H1 (cell line): ENCODE measurements around the gene CUBN. TPM values are rescaled to one million over a fixed set of nuclear protein-coding genes. Genes with fewer than 3 reads are reported as not detected.
A peak's percentile ranks its signal among the peaks of the same experiment; 100 is the strongest.

Experiments used
- CTCF ChIA-PET: fragments of 300-600 bp; sonication (Branson Sonifier 250); formaldehyde crosslinking; loops from one replicate; lab custom pipeline; 2021; ENCODE audit not compliant: partially characterized antibody; lab: Charles Lee
- POLR2A ChIA-PET: fragments of 300-600 bp; sonication (Branson Sonifier 250); formaldehyde crosslinking; loops from one replicate; lab custom pipeline; 2021; ENCODE audit warnings: inconsistent platforms; ENCODE audit not compliant: partially characterized antibody; lab: Charles Lee
- DNase-seq, 2 experiments: peaks; one replicate each; pipeline versions ENCODE4 v3.0.0 to v3.0.0-alpha.2; 2010 to 2022; ENCODE audit warnings: low spot score in 2 of 2, low read depth in 1 of 2, mixed read lengths in 1 of 2
- FAIRE-seq: peaks from 2 replicates; lab custom pipeline; 2011; peaks lifted over from hg19 to GRCh38; lab: Jason Lieb, UNC
- H2AFZ ChIP-seq: 2 replicates; pipeline ENCODE4 v1.8.1; 2012; ENCODE audit warnings: low read length, inconsistent platforms
- H2AK5ac ChIP-seq: 2 replicates; pipeline ENCODE4 v1.6.1; 2013; ENCODE audit warnings: low read depth, low read length
- H2BK120ac ChIP-seq: replicated peaks from 2 replicates; pipeline ENCODE3; 2013; ENCODE audit warnings: low read depth, low read length, inconsistent platforms
- H2BK12ac ChIP-seq: 2 replicates; pipeline ENCODE4 v1.6.1; 2013; ENCODE audit warnings: low read depth, low read length
- H2BK15ac ChIP-seq: 2 replicates; pipeline ENCODE4 v1.6.1; 2013; ENCODE audit warnings: low read length
- H2BK20ac ChIP-seq: 2 replicates; pipeline ENCODE4 v1.6.1; 2013; ENCODE audit warnings: low read length
- H2BK5ac ChIP-seq: 2 replicates; pipeline ENCODE4 v1.6.1; 2013; ENCODE audit warnings: low read depth, low read length
- H3K14ac ChIP-seq: 2 replicates; pipeline ENCODE4 v1.6.1; 2013; ENCODE audit warnings: inconsistent platforms; ENCODE audit not compliant: insufficient read length
- H3K18ac ChIP-seq: 2 replicates; pipeline ENCODE4 v1.6.1; 2013; ENCODE audit warnings: low read length; ENCODE audit errors: extremely low read depth
- H3K23ac ChIP-seq: 2 replicates; pipeline ENCODE4 v1.6.1; 2013; ENCODE audit warnings: inconsistent platforms; ENCODE audit not compliant: insufficient read length
- H3K23me2 ChIP-seq: 2 replicates; pipeline ENCODE4 v1.6.1; 2013; ENCODE audit warnings: low read depth, low read length
- H3K27ac ChIP-seq: 2 replicates; pipeline ENCODE4 v1.6.1; 2011; ENCODE audit warnings: low read depth, low read length, inconsistent platforms
- H3K27me3 ChIP-seq, 4 experiments: replicated peaks in 1 of 4; 1 replicate in 1 of 4; 2 replicates in 3 of 4; pipeline versions ENCODE4 v1.6.1 to v1.8.1; 2011 to 2013; ENCODE audit warnings: low read length in 3 of 4, mild to moderate bottlenecking in 3 of 4, inconsistent platforms in 2 of 4, mixed read lengths in 2 of 4, moderate library complexity in 1 of 4; ENCODE audit not compliant: control insufficient read depth in 3 of 4, insufficient read depth in 3 of 4; ENCODE audit errors: extremely low read depth in 1 of 4
- H3K36me3 ChIP-seq, 4 experiments: 2 replicates each; pipeline versions ENCODE4 v1.6.1 to v1.8.1; 2011 to 2013; ENCODE audit warnings: mild to moderate bottlenecking in 4 of 4, low read length in 3 of 4, moderate library complexity in 2 of 4, control low read depth in 1 of 4, inconsistent platforms in 1 of 4; ENCODE audit not compliant: insufficient read depth in 4 of 4, control insufficient read depth in 2 of 4
- H3K4ac ChIP-seq: replicated peaks from 2 replicates; pipeline ENCODE3; 2013; ENCODE audit warnings: low read length, low read depth, mixed read lengths, inconsistent platforms; ENCODE audit not compliant: insufficient read length
- H3K4me1 ChIP-seq, 4 experiments: replicated peaks in 1 of 4; 1 replicate in 1 of 4; 2 replicates in 3 of 4; pipeline versions ENCODE4 v1.6.1 to v1.8.1; 2011 to 2013; ENCODE audit warnings: low read length in 3 of 4, inconsistent platforms in 2 of 4, mixed read lengths in 1 of 4; ENCODE audit not compliant: insufficient read depth in 4 of 4, control insufficient read depth in 3 of 4
- H3K4me2 ChIP-seq, 2 experiments: 2 replicates each; pipeline versions ENCODE4 v1.6.1 to v1.8.1; 2011 to 2013; ENCODE audit warnings: low read depth in 2 of 2, low read length in 2 of 2, control low read depth in 1 of 2, inconsistent platforms in 1 of 2, mild to moderate bottlenecking in 1 of 2; ENCODE audit not compliant: insufficient read depth in 1 of 2
- H3K4me3 ChIP-seq, 4 experiments: fragments of 200-600, 300-600 bp in 1 of 4; sonication (generic), shearing (Covaris generic), sonication (Bioruptor Twin) in 1 of 4; 2 replicates each; pipeline versions ENCODE4 v1.5.1 to v1.8.1; 2011 to 2016; ENCODE audit warnings: low read length in 4 of 4, low read depth in 3 of 4, control low read depth in 2 of 4, inconsistent platforms in 2 of 4, mild to moderate bottlenecking in 2 of 4, mixed read lengths in 1 of 4, moderate library complexity in 1 of 4; ENCODE audit not compliant: insufficient read depth in 2 of 4; ENCODE audit errors: extremely low read depth in 1 of 4
- H3K56ac ChIP-seq: replicated peaks from 2 replicates; pipeline ENCODE3; 2013; ENCODE audit warnings: low read depth, mild to moderate bottlenecking, mixed read lengths, low read length, inconsistent platforms; ENCODE audit not compliant: insufficient read length
- H3K79me1 ChIP-seq: 2 replicates; pipeline ENCODE4 v1.6.1; 2013; ENCODE audit warnings: low read depth, low read length, control low read depth
- H3K79me2 ChIP-seq, 2 experiments: 2 replicates each; pipeline versions ENCODE4 v1.6.1 to v1.8.1; 2012 to 2013; ENCODE audit warnings: low read length in 2 of 2, mild to moderate bottlenecking in 2 of 2, inconsistent platforms in 1 of 2; ENCODE audit not compliant: insufficient read depth in 2 of 2, control insufficient read depth in 1 of 2
- H3K9ac ChIP-seq, 4 experiments: replicated peaks in 1 of 4; 1 replicate in 1 of 4; 2 replicates in 3 of 4; pipeline versions ENCODE4 v1.6.1 to v1.8.1; 2011 to 2013; ENCODE audit warnings: low read depth in 3 of 4, low read length in 3 of 4, control low read depth in 2 of 4, mild to moderate bottlenecking in 2 of 4, moderate library complexity in 2 of 4, inconsistent platforms in 1 of 4; ENCODE audit errors: extremely low read depth in 1 of 4
- H3K9me3 ChIP-seq, 2 experiments: 2 replicates each; pipeline versions ENCODE4 v1.6.1 to v1.8.1; 2012 to 2013; ENCODE audit warnings: mild to moderate bottlenecking in 2 of 2, moderate library complexity in 2 of 2, control low read depth in 1 of 2, inconsistent platforms in 1 of 2, low read depth in 1 of 2, low read length in 1 of 2, mixed read lengths in 1 of 2; ENCODE audit not compliant: insufficient read depth in 2 of 2
- H4K20me1 ChIP-seq, 2 experiments: replicated peaks in 1 of 2; 2 replicates each; pipeline versions ENCODE3 to v1.8.1; 2011 to 2013; ENCODE audit warnings: inconsistent platforms in 2 of 2, low read length in 2 of 2, mild to moderate bottlenecking in 1 of 2; ENCODE audit not compliant: insufficient read depth in 2 of 2, control insufficient read depth in 1 of 2
- H4K5ac ChIP-seq: 2 replicates; pipeline ENCODE4 v1.6.1; 2013; ENCODE audit warnings: low read length, low read depth, mixed read lengths, inconsistent platforms; ENCODE audit not compliant: insufficient read length
- H4K8ac ChIP-seq: 2 replicates; pipeline ENCODE4 v1.8.0; 2013; ENCODE audit warnings: mild to moderate bottlenecking, moderate library complexity, low read length, inconsistent platforms; ENCODE audit not compliant: insufficient read depth; ENCODE audit errors: extremely low read depth
- H4K91ac ChIP-seq: replicated peaks from 2 replicates; pipeline ENCODE3; 2013; ENCODE audit warnings: low read length, mixed read lengths, inconsistent platforms; ENCODE audit not compliant: insufficient read length
- CHD1 ChIP-seq: IDR thresholded peaks from 2 replicates; pipeline ENCODE4 v1.6.1; 2012; ENCODE audit warnings: low read depth, low read length, improper control_type of control experiment
- CTBP2 ChIP-seq: IDR thresholded peaks from 2 replicates; pipeline ENCODE4 v1.7.0; 2011; ENCODE audit warnings: borderline replicate concordance, mild to moderate bottlenecking, moderate library complexity, mixed read lengths, low read length; ENCODE audit not compliant: insufficient read depth, insufficient read length
- E2F6 ChIP-seq: IDR thresholded peaks from 2 replicates; pipeline ENCODE4 v1.6.1; 2012; ENCODE audit warnings: inconsistent platforms
- FOSL1 ChIP-seq: IDR thresholded peaks from 2 replicates; pipeline ENCODE4 v1.6.1; 2011; ENCODE audit warnings: mild to moderate bottlenecking, low read depth, low read length, moderate library complexity; ENCODE audit not compliant: insufficient read depth
- HDAC6 ChIP-seq: IDR thresholded peaks from one replicate; pipeline ENCODE4 v1.7.1; 2012; ENCODE audit warnings: low read depth, mild to moderate bottlenecking, inconsistent platforms, low read length, moderate library complexity
- KDM1A ChIP-seq: fragments of 200-600, 300-600 bp; sonication (generic); IDR thresholded peaks from 2 replicates; pipeline ENCODE4 v1.7.1; 2016; ENCODE audit warnings: mild to moderate bottlenecking, low read length, borderline replicate concordance
- NRF1 ChIP-seq: IDR thresholded peaks from 2 replicates; pipeline ENCODE4 v1.6.1; 2011; ENCODE audit warnings: mild to moderate bottlenecking, low read depth, low read length, improper control_type of control experiment
- SIN3A ChIP-seq, 2 experiments: IDR thresholded peaks in 1 of 2; conservative IDR thresholded peaks in 1 of 2; 2 replicates each; pipeline ENCODE4 v1.6.1; 2011 to 2012; ENCODE audit warnings: low read length in 2 of 2, improper control_type of control experiment in 1 of 2, low read depth in 1 of 2, mild to moderate bottlenecking in 1 of 2
- TCF12 ChIP-seq: IDR thresholded peaks from 2 replicates; pipeline ENCODE4 v1.6.1; 2011; ENCODE audit warnings: low read depth, mild to moderate bottlenecking, low read length
- USF2 ChIP-seq: IDR thresholded peaks from 2 replicates; pipeline ENCODE4 v1.6.1; 2011; ENCODE audit warnings: low read length, improper control_type of control experiment
- WGBS, 2 experiments: shearing (Covaris generic) in 1 of 2; methylation state at CpG; one replicate each; pipeline versions ENCODE4 v1.1.6 to v1.1.7; 2013 to 2015; ENCODE audit warnings: low lambda C conversion rate in 2 of 2, mixed read lengths in 2 of 2, inconsistent platforms in 1 of 2, low coverage in 1 of 2, missing lambda C conversion rate in 1 of 2; ENCODE audit not compliant: insufficient replicate concordance in 2 of 2, insufficient coverage in 1 of 2, insufficient read length in 1 of 2; ENCODE audit errors: extremely low coverage in 1 of 2, missing lambda C conversion rate in 1 of 2; 5-methylcytosine and 5-hydroxymethylcytosine counted together
- polyA plus RNA-seq, 7 experiments: library from polyadenylated mRNA; depleted of rRNA in 3 of 7; stranded (reverse) in 5 of 7; unstranded in 2 of 7; fragments of >200 nt in 5 of 7; fragments of 200-250 nt in 2 of 7; gene quantifications; 1 replicate in 5 of 7; 2 replicates in 1 of 7; 4 replicates in 1 of 7; pipeline versions ENCODE4 v1.2.1 to v1.2.3, GENCODE V29; 2011 to 2013; ENCODE audit warnings: missing spikeins in 2 of 7, mixed read lengths in 2 of 7
- total RNA-seq: library from RNA; stranded (reverse); fragmentation: NEBNext Ultra II Directional; extraction: Animal tissue kit (Norgen Biotek cat#: 25700); gene quantifications from 2 replicates; pipeline ENCODE4 v1.2.1, GENCODE V29; 2021

The CUBN gene
- total and polyA plus RNA-seq, 2 of the 8 experiments (the other 6 are each of a cell fraction or from before 2014, with no cell fraction given) = 0.04 to 0.08 TPM

GRCh38 chr10:17025444-17026295, 103.9 kb downstream of the CUBN start:
- ChIA-PET POLR2A (no interaction called here), CTCF (interaction anchor here (0.6 to 1.2 kb wide), 2 partner anchors 110 to 198 kb away, joined by 3 read pairs; no protein-coding TSS in a partner anchor)
- Histone ChIP-seq H4K20me1 (no peaks in the 10 kb centered on the region), H3K36me3 (no peaks in the 10 kb centered on the region), H3K4me3 (no peak overlapping the region), H2AFZ (no peak overlapping the region), H3K18ac (no peak overlapping the region), H3K4me2 (no peak overlapping the region), H4K91ac (no peak overlapping the region), H3K79me2 (no peaks in the 10 kb centered on the region), H2BK12ac (no peak overlapping the region), H2BK120ac (no peak overlapping the region), H4K8ac (no peak overlapping the region), H3K9ac (no peak overlapping the region; a peak in 1 of 7 replicates), H3K23me2 (no peaks in the 10 kb centered on the region), H3K14ac (no peak overlapping the region), H3K27ac (no peak overlapping the region), H4K5ac (no peak overlapping the region), H3K4me1 (peaks cover 6 to 18% (median 13%) of the 10 kb centered on the region in 4 experiments), H2BK5ac (no peak overlapping the region), H3K4ac (no peak overlapping the region), H3K27me3 (no peaks in the 10 kb centered on the region), H2BK15ac (peak overlapping the region; percentile 65), H2BK20ac (no peak overlapping the region), H3K9me3 (no peaks in the 10 kb centered on the region), H3K56ac (no peak overlapping the region), H3K23ac (no peak overlapping the region), H3K79me1 (no peaks in the 10 kb centered on the region), H2AK5ac (no peak overlapping the region)
- 85% methylated on average over 7 of the region's 7 CpGs; no CpG with 5 or more reads in 1 of the 2 experiments for WGBS, 2 experiments
- DNase-seq (no peak), FAIRE-seq (no peak)
- TF ChIP-seq NRF1 (no peak), SIN3A (conservative IDR thresholded peaks at IDR 0.05 in 1 of 2, IDR thresholded peaks at IDR 0.05 in 1 of 2; ENCODE audit: low read depth in 1 of 2, low read length in 2 of 2) (no peak), CHD1 (no peak), HDAC6 (no peak), KDM1A (no peak), TCF12 (no peak), CTBP2 (no peak), FOSL1 (no peak), USF2 (no peak), E2F6 (no peak)
